A673 (cell line): Measurements from ENCODE around the gene CDHR1.

ENCODE experiments used
- EZH2 ChIP-seq: fragments of 200-600 bp; sonication (generic); IDR thresholded peaks from 2 replicates; pipeline ENCODE4 v1.6.1; 2017; ENCODE audit warnings: borderline replicate concordance, low read depth, mild to moderate bottlenecking, mixed read lengths, antibody characterized with exemption, low read length; ENCODE audit not compliant: poor library complexity, severe bottlenecking
- TF ChIP-seq, protein P1 (sequence below): fragments of 300-800, 200-600 bp; sonication (generic); conservative IDR thresholded peaks from 2 replicates; pipeline ENCODE4 v1.5.1; 2017; ENCODE audit warnings: low read depth, mild to moderate bottlenecking, antibody characterized with exemption, low read length, moderate library complexity, mixed read lengths

DNA sequence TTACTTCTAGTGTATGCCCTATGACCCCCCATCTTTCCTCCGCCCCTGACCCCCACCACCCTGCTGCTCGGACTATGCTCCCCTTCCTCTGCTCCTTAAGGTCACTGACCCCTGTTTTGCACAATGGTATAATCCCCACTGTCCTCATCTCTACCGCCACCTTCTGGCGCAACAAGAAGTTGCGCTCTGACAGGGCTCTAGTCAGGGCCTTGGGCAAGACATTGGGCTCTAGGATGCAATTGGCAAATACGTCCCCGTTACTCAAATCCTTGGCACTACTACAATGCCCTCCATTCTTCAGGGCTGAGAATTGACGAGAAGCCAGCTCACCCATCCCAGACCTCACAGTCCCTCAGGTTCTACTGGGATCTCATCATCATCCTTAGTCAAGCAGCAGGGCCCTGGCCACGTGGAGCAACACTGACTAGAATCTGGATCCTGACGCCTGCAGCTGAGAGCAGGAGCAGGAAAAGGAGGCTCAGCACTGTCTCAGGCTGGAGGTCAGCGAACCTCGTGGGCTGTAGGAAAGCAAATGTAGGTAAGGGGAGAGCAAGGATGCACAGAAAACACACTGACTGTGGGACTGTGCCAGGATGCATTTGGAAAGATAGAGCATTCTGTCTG is 20.4 kb downstream of the CDHR1 start:
- TF ChIP-seq, protein P1, sequence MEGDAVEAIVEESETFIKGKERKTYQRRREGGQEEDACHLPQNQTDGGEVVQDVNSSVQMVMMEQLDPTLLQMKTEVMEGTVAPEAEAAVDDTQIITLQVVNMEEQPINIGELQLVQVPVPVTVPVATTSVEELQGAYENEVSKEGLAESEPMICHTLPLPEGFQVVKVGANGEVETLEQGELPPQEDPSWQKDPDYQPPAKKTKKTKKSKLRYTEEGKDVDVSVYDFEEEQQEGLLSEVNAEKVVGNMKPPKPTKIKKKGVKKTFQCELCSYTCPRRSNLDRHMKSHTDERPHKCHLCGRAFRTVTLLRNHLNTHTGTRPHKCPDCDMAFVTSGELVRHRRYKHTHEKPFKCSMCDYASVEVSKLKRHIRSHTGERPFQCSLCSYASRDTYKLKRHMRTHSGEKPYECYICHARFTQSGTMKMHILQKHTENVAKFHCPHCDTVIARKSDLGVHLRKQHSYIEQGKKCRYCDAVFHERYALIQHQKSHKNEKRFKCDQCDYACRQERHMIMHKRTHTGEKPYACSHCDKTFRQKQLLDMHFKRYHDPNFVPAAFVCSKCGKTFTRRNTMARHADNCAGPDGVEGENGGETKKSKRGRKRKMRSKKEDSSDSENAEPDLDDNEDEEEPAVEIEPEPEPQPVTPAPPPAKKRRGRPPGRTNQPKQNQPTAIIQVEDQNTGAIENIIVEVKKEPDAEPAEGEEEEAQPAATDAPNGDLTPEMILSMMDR, result peak; percentile 64
- TF ChIP-seq EZH2, result no peak
